Measurements from ENCODE around the gene PHF24.

PHF24 gene

DNA sequence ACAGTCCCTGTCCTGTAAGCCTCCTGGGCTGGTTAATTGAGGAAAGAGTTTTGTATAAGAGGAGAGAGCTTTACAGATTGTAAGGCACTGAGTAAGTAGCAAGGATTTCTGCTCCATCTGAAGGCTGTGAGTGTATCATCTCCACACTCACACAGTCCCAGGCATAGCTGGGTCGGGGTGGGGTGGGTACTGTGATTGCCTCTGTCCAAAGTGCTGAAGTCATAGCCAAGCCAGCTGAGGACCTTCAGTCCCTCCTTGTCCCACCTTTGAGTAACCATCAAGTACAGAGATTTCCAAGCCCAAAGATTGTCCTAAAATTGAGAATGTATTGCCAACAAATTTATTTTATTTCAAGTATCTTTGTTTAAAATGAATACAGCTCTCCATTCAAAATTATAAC, 26.0 kb downstream of the PHF24 start:
- peak; percentile 46 for DNase-seq

DNA sequence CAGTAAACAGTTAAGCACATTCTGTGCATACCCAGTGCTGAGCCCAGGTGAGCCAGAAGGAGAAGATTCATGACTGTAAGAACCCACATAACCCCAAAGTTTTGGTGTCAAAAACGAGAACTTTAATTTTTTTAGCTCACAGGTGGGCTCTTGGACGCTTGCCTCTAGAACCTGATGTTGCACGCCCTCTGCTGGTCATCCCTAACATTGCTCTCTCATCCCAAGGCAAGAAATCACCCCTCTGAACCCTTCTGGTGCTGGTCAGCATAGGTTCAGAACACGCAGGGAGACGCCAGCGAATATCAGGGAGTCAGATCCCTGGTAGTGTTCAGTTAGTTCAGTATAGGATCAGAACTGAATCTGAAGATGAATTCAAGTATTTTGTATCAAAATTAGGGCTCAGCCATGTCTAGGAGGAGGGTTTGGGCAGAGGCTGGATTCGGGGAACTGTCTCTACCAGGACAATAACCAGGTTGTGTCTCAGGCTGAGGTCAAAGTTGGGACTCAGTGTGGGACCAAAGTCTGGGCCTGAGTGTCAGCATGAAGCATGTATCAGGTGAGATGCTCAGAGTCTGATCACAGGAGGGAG, 27.3 kb downstream of the PHF24 start:
- peak; percentile 81 for DNase-seq

DNA sequence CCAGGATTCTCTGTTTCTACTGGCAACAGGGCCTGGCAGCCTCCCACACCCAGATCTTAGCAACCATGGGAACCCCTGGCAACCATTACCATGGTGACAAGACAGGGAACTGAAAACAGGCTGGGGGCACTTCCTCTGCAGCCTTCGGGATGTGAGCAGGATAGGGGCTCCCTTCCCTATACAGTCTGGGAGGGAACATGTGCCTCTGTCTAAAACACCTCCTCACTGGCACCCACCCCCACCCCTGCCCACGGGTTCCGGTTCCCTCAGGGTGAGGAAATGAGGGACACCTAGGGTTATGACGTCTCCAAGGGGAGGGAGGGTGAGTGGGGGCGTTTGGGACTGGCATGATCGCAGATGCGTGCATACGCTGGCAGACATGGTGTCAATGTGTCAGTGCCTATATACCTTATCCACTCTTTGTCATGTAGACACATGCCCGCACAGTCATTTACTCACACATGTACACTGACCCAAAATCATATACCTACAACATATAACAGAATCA, 28.5 kb downstream of the PHF24 start:
- peak; percentile 69 for DNase-seq

DNA sequence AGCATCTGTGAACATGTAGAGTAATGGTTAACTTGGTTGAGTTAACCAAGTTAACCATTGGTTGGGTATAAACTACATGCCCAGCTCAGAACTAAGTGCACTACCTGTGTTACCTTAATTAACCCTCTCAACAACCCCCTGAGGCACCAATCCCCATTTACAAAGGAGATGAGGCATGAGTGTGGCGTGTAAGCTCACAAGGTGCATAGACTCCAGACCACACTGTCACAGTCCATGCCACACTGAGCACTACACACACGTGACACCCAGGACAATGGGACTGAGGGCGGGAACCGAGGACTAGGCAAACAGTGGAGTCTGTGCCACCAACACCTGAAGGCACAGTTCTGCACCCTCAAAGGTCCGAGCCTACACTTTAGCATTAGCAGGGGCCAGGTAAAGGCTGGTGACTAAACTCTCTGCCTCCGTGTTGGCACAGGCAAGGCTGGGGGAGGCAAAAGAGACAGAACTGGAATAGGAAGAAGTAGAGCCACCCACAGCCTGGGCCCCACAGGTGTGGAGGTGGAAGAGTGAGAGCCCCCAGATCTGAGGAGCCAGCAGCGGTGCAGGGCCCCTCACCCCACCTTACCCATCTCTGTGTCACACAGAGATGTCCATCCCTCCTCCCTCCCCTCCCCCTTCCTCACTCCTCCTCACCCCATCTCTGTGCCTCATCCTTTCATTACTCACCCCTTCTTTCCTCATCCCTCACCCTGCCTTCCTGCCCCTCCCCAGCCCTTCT, 29.2 kb downstream of the PHF24 start:
- DNase-seq = no peak

DNA sequence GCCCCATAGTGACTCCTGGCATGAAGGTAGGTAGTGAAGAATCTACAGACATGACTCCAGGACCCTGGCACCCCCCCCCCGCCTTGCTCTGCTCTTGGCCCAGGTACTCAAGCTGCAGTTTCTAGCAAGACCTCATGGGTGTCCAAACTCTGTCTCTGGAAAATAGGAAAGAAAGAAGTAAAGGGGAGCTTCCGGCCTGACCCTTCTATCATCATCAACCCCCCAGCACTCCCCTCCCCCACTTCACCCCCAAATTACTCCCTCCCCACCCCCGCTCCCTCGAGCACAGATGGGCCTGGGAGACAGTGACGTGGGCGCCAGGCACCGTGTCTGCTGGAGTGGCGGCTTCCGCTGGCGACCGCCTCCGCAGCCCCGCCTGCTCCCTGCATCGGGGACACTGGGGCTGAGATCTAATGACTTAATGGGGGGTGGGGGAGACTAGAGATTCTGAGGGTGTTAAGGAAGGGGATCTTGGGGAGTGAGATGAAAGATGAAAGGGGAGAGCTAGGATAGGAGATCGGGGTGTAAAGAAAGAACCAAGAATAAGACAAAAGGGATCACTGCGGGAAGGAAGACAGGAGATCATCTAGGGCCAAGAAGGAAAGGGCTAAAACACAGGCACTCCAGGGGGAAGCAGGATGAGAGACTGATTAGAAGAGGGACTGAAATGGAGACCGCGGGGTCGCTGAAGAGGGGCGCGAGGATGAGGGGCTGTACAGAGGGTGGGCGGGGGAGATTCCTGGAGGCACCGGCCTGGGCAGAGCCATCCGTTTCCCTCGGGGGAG, 30.3 kb downstream of the PHF24 start:
- peak; percentile 22 for DNase-seq

DNA sequence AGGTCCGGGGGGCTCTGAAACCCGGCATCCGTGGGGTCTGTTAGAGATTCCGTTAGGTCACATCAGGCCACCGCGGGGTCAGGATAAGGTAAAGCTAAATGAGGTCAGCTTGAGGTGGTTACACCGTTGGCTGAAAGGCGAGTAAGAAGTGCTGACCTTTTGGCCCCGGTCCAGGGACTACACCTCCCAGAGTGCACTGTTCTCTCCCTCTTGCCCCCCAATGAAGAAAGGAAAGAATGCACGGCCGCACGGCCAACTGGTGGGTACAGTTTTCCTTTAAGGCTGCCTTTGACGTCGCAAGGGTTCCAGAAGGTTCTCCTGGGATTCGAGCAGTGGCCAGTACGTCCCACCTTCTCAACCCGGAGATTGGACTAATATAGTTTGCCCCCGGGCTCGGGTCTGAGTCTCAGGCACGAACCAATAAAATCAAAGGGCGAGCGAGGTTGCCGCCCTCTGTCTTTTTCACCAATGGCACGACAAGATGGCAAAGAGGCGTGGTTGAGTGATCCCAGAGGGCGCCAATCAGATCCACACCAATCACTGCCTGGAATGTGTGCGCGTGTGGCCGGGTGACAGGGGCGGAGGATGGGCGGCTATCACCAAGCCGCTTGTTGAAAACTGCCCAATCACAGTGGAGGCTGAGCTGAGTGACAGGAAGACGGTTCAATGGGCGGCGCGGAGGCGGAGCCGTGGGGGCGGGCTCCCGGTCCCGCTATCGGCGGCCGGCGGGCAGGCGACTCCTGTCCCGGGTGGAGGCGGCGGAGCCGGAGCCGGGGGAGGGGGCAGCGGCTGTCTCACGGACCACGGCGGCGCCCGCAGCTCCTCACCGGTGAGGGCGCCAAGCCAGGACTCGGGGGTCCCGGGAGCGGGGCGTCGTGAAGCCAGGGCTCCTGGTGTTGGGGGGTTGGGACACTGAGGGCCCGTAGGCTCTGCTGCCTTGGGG, 31.2 kb downstream of the PHF24 start, which contains the start of gene DNAJB5:
Gene DNAJB5, plus strand, starts transcription at position 743 of the 943 bp plus-strand sequence. CDS start 886 bp downstream, outside the sequence.
- peak; percentile 100 for DNase-seq

DNA sequence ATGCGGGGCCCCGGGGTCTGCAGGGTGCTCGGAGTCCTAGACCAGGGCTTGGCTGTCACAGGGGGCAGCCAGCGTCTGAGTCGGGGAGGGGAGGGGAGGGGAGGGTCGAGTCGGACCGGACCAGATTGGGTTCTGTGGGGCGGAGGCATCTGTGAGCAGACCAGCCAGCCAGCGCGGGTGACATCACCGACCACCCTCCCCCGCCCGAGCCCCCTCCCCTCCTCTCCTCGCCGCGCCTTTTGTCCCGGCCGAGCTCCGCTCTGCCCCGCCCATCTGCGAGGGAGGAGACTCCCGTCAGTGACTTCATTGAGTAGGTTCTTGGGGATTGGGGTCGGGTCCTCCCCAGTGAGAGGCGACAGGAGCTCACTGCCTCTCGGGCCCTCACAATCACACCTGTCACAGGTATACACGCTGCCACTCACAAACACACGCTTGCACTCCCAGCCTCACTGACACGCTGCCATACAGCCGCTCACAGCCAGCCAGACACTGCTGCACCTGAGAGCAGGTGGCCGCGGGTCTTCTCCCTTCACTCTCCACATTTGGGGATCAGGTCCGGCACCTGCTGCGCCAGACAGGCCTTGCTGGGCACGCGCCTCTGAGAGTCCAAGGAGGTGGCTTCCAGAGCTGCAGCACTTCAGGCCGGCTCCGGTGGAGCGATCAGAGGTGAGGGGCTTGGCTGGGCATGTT, 32.0 kb downstream of the PHF24 start:
- peak; percentile 71 for DNase-seq

DNA sequence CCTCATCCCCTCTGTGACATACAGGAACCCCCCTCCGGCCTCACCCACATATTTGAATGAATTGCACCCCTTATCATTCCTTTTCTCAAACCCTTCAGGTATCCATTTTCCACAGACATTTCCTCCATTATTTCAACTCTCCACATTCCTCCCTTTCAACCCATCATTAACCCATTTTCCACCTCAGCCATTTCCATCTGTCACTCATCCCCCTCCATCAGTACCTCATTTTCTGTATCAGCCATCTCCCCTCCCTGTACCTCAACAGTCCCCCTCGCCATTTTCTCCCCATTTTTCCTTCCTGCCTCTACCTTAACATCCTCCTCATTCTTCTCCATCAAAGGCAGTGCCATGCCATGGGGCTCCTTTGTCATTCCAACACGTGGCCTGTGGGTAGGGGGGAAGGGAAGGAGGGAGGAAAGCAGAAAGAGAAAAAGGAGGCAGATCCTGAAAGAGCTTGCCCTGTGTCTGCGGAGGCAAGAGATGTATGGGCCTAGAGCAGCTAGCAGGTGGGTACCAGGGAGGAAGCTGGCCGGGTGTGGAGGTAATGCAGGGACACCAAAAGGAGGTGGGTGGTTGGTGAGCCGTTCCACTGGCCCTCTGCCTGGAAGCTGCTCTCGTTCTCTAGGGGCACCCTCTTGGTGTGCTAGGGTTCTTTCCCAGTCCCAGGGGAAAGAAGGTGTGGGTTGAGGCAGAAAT, 33.0 kb downstream of the PHF24 start:
- no peak for DNase-seq

DNA sequence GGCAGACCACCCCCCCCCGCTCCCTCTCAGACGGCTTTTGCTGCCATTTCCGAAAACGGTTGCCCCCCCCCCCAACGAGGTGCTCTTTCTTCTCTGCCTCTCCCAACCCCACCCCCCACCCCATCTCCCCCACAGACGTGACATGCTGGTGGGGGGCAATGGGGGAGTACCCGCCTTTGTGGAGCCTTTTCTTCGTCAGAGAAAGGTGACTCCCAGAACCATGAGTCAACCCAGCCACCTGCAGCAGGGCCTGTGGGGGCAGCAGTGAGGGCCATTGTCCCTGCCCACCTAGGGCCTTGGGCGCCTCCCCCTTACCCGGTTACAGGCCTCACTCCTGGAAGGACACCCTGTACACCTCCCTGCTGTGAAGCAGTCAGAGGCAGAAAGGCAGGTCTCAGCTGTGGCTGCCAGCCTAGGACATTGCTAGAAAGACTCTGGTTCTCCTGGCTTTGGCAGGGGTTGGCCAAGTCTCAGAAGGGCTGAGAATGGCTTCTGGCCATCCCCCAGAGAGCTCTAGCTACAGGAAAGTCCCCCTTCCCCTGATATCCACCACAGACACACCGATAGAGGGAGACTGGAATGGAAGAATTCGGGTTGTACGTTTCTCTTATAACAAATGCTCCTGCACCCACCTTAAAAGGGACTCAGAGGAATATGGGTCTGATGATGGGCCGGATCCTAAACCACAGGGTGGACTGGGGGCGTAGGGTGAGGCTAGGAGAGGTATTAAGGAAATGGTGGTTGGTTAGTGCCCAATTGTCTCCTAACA, 33.7 kb downstream of the PHF24 start:
- DNase-seq = no peak

DNA sequence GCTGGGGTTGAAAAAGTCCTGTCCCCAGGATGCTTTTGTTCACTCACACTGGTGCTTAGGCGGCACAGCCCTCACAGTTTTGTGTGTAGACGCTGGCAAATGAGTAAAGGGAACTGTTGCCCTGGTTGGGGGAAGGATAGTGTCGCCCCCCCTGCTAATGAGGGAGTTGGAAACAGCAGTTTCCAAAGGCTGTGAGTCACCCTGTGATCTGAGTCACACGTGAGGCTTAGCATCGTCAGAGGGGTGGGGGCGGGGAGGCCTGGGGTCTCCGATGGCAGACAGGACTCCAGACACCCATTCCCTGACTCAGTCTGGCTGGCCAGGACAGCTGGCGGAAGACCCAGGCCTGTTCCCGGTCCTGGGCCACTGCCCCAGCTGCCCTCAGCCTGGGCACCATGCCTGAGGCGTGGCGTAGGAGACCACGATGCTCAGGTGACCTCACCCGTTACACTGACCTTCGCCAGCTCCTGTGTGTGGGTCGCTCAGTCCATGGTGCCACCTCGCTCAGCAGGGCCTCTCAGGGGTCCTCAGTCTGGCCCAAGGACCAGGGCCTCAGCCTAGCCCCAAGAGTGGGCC, 34.4 kb downstream of the PHF24 start:
- no peak for DNase-seq

DNA sequence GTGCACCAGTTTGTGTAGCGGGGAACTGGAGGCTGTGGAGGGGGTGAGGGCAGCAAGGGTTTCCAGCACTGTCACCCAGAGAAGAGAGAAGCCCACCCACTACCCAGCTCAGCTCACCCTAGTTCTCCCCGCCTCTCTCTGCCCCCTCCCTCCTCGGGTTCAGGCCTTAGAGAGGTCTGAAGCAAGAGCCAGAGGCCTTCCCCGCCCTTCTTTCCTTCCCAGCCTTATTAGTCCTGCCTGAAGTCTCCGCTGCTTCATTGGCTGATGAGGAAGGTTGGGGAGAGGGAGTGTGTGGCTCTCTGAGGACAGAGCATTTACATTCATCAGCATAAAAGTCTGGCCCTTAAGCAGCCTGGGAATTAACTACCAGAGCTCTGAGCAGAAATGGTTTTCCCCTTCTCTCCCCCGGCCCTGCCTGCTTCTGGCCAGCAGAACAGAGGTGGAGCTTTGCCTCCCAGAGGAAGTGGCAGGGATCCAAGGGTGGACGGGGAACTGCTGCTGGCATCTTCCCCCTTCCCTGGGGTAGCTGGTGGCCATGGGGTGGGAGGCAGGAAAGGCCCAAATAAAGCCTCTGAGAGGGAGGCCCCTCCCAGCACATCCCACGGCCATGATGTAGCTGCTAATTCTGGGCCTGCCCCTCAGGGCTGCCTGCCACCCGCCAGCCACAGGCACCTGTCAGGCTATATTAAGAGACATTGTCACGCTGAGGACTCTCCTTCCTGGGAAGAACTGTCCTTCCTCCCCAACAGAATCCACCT, 35.6 kb downstream of the PHF24 start:
- DNase-seq = peak; percentile 40

DNA sequence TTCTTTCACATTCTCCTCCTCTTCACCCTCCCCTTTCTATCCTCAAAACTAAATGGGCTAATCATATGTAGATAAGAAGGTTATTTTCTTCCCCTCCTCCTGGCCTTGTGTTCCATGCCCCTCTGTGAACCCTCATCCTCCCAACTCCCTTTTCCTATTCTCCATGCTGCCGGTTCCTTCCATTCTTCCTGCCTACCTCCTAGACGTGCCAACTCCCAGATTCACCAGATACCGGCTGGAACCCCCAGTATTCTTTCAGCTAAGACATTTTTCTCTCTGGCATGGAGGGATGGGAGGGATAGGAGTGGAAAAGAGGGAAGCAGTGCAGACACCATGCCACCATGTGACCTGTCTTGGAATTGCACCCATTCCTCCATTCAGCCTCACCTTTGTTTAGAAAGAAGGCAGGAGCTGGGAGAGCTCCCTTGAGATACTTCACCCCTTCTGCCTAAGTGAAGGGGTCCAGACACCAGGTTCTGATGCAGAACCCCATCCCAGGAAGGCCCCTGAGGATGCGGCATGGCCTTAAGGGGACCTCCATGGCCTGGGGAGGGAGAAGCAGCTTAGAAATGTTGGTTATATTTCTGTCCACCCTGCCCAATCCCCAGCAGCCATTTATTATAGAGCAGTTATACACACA, 36.3 kb downstream of the PHF24 start:
- DNase-seq = peak; percentile 81

DNA sequence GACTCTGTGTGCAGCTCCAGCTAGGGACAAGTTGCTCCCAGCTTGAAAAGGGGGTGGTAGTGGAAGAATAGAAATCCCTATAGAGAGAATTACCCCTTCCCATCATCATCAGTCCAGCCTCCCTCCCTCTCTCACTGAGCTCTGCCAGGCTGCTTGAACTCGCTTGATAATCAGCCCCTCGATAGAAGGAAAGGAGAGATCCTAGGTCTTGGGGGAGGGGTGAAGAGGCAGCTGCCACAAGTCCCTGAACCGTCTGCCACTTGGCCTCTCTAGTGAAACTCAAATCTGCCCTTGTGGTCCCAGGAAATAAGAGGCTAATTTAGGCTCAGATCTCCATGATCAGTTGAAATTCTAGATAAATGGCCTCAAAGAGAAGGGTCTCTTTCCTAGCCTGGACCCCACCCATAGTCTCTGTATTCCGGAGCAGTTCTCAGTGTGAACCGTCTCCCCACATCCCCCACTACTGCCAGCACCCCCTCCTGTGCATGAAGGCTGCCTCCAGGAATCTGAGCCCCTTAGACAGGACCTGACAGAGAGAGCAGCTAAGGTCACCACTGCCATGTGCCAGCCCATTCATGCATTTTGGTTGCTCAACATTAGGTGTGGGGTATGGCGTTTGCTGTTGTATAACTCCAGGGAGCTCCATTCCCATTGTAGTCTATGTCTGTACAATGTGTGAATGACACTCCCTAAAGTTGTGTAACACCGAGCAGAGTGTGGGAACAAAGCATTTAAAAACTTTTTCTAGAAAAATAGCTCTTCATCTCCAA, 37.0 kb downstream of the PHF24 start:
- no peak for DNase-seq

DNA sequence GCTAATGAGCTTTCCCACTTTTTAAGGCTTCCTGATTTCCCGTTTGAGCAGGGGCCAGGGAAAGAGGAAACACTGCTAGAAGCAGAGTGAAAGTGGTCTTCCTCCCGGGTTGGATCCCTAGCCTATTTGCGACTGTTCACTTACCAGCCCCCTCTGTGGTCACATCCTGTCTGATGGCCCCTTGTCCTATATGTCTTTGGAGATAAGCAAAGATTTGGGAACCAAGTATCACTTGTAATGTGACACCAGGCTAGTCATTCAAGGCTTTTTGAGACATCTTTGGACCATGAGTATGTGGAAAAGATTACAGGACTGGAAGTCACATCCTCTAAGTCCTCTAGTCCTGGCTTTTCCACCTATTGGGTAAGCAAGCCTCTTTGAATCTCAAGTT, 37.6 kb downstream of the PHF24 start:
- DNase-seq = no peak

DNA sequence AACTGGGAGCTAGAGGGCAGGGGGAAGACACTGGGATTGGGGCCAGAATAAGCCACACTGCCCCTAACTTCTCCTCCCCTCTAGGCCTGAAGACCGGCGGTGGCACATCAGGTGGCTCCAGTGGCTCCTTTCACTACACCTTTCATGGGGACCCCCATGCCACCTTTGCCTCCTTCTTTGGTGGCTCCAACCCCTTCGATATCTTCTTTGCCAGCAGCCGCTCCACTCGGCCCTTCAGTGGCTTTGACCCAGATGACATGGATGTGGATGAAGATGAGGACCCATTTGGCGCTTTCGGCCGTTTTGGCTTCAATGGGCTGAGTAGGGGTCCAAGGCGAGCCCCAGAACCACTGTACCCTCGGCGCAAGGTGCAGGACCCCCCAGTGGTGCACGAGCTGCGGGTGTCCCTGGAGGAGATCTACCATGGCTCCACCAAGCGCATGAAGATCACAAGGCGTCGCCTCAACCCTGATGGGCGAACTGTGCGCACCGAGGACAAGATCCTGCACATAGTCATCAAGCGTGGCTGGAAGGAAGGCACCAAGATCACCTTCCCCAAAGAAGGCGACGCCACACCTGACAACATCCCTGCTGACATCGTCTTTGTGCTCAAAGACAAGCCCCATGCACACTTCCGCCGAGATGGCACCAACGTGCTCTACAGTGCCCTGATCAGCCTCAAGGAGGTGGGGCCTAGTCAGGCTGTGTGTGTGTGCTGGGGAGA, 38.3 kb downstream of the PHF24 start:
- DNase-seq = no peak

DNA sequence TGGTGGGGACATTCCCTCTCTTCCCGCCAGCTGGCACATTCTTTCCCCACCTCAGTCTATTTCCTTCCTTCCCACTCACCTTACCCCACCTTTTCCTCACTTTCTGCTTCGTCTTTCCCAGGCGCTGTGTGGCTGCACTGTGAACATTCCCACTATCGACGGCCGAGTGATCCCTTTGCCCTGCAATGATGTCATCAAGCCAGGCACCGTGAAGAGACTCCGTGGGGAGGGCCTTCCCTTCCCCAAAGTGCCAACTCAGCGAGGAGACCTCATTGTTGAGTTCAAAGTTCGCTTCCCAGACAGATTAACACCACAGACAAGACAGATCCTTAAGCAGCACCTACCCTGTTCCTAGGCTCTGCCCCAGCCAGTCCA, 38.8 kb downstream of the PHF24 start:
- no peak for DNase-seq

DNA sequence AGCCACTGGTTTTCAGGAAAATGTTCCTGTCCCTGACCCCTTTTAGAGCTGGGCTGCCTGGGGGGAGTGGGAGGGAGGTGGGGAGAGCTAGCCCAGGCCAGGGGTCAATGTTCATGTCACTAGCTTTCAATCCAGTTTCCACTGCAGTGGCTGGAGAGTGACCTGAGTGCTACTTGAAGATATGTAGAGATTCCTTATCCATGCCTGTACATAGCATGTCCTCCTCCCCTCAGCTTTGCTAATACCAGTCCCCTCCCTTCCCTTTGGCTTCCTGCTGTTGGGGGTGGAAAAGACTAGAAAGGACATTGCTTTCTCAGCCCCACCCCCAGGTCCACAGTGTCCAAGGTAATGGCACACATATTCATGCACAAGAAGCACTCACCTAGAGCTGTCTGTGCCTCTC, 39.3 kb downstream of the PHF24 start:
- DNase-seq = no peak
